Measurements from ENCODE around the gene CCDC190. TPM values are rescaled to one million over a fixed set of nuclear protein-coding genes. Genes with fewer than 3 reads are reported as not detected.

The CCDC190 gene
- total RNA-seq, 1 experiment from 2014 or later, result not detected

DNA sequence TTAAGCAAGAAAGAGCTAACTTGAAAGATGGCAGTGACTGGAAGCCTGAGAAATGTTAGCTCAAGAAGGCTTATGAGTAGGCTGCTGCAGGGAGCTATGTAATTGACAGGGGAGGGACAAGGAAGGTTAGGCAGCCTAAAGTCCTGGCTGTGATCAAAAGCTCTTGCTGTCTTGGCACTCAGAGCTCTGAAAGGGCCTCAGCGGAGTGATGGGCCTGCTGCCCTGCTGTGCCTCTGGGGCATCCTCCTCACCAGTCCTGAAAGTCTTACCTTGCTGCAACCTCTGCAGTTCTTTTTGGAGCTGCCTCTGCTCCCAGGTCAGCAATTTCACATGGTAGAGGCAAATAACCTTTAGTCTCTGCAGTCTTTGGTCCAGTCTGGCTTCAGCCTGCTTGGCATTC is 1.8 kb downstream of the CCDC190 start:
- no TSS peak for BruUV-seq (replicated peaks)
- no peak for TF ChIP-seq CBX3 (IDR thresholded peaks at IDR 0.05; ENCODE audit: low read depth)
- TF ChIP-seq JUND (IDR thresholded peaks at IDR 0.05), result no peak
- TF ChIP-seq, protein P1, sequence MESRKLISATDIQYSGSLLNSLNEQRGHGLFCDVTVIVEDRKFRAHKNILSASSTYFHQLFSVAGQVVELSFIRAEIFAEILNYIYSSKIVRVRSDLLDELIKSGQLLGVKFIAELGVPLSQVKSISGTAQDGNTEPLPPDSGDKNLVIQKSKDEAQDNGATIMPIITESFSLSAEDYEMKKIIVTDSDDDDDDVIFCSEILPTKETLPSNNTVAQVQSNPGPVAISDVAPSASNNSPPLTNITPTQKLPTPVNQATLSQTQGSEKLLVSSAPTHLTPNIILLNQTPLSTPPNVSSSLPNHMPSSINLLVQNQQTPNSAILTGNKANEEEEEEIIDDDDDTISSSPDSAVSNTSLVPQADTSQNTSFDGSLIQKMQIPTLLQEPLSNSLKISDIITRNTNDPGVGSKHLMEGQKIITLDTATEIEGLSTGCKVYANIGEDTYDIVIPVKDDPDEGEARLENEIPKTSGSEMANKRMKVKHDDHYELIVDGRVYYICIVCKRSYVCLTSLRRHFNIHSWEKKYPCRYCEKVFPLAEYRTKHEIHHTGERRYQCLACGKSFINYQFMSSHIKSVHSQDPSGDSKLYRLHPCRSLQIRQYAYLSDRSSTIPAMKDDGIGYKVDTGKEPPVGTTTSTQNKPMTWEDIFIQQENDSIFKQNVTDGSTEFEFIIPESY (IDR thresholded peaks at IDR 0.05; ENCODE audit: extremely low read depth, insufficient replicate concordance, low read length), result no peak
- TF ChIP-seq, protein P2, sequence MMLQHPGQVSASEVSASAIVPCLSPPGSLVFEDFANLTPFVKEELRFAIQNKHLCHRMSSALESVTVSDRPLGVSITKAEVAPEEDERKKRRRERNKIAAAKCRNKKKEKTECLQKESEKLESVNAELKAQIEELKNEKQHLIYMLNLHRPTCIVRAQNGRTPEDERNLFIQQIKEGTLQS (IDR thresholded peaks at IDR 0.05), result no peak
- TF ChIP-seq POLR2A (IDR thresholded peaks at IDR 0.05; ENCODE audit: borderline replicate concordance, extremely low read depth, insufficient read depth, insufficient read length), result no peak
- Histone ChIP-seq H3K9me2 (ENCODE audit: insufficient read depth) (no peaks in the 10 kb centered on the region), H3K27me3 (ENCODE audit: insufficient read depth, low read length) (no peaks in the 10 kb centered on the region), H3K9ac (ENCODE audit: low read length) (no peak overlapping the region), H4K20me1 (ENCODE audit: insufficient read depth) (no peaks in the 10 kb centered on the region), H3K9me3 (ENCODE audit: control insufficient read depth in 1 of 2, insufficient read depth in 1 of 2, low read depth in 1 of 2, low read length in 2 of 2) (no peaks in the 10 kb centered on the region), H2AFZ (ENCODE audit: low read depth, low read length, poor library complexity, severe bottlenecking) (no peak overlapping the region), H3K27ac (ENCODE audit: low read depth, low read length) (no peak overlapping the region), H3K4me1 (ENCODE audit: control insufficient read depth in 1 of 2, insufficient read depth in 2 of 2, low read length in 2 of 2) (peaks cover 16 to 26% of the 10 kb centered on the region in 2 experiments), H3K36me3 (ENCODE audit: control insufficient read depth in 1 of 2, insufficient read depth in 2 of 2, low read length in 2 of 2) (no peaks in the 10 kb centered on the region), H3K4me2 (ENCODE audit: low read length) (no peak overlapping the region), H3K4me3 (replicated peaks in 1 of 2; ENCODE audit: low read depth in 1 of 2, low read length in 2 of 2) (no peak overlapping the region), H3K79me2 (ENCODE audit: insufficient read depth, low read length) (no peaks in the 10 kb centered on the region)
- DNase-seq (ENCODE audit: low read depth, low spot score) (no peak), ATAC-seq (no peak)
- ChIA-PET CTCF (interaction anchor here (1.6 kb wide), 1 partner anchor 11 kb away, joined by 4 read pairs; no protein-coding TSS in a partner anchor), POLR2A (no interaction called here), RAD21 (ENCODE audit: low non-redundant PET in 1 of 2, low total read pairs in 2 of 2, uncharacterized antibody in 2 of 2, unreplicated experiment in 2 of 2) (no interaction called here)
- intact Hi-C loops (cut with micrococcal nuclease), result no loop called here

- Histone ChIP-seq H3K36me3 (ENCODE audit: control insufficient read depth in 1 of 2, insufficient read depth in 2 of 2, low read length in 2 of 2) (no peaks in the 10 kb centered on the region), H3K79me2 (ENCODE audit: insufficient read depth, low read length) (no peaks in the 10 kb centered on the region), H3K9ac (ENCODE audit: low read length) (no peak overlapping the region), H3K4me2 (ENCODE audit: low read length) (no peak overlapping the region), H3K4me1 (ENCODE audit: control insufficient read depth in 1 of 2, insufficient read depth in 2 of 2, low read length in 2 of 2) (peaks cover 16 to 26% of the 10 kb centered on the region in 2 experiments), H3K27ac (ENCODE audit: low read depth, low read length) (no peak overlapping the region), H3K9me3 (ENCODE audit: control insufficient read depth in 1 of 2, insufficient read depth in 1 of 2, low read depth in 1 of 2, low read length in 2 of 2) (no peaks in the 10 kb centered on the region), H3K9me2 (ENCODE audit: insufficient read depth) (no peaks in the 10 kb centered on the region), H2AFZ (ENCODE audit: low read depth, low read length, poor library complexity, severe bottlenecking) (no peak overlapping the region), H3K27me3 (ENCODE audit: insufficient read depth, low read length) (no peaks in the 10 kb centered on the region), H4K20me1 (ENCODE audit: insufficient read depth) (no peaks in the 10 kb centered on the region), H3K4me3 (replicated peaks in 1 of 2; ENCODE audit: low read depth in 1 of 2, low read length in 2 of 2) (no peak overlapping the region)
- ChIA-PET CTCF (interaction anchor here (1.6 to 1.8 kb wide), 2 partner anchors 10 to 21 kb away, joined by 4 read pairs; no protein-coding TSS in a partner anchor), POLR2A (no interaction called here), RAD21 (ENCODE audit: low non-redundant PET in 1 of 2, low total read pairs in 2 of 2, uncharacterized antibody in 2 of 2, unreplicated experiment in 2 of 2) (no interaction called here)
- intact Hi-C loops (cut with micrococcal nuclease), result no loop called here
- ATAC-seq, result no peak
- no peak for DNase-seq (ENCODE audit: low read depth, low spot score)
- no TSS peak for BruUV-seq (replicated peaks)
- no peak for TF ChIP-seq ZNF274 (IDR thresholded peaks at IDR 0.05; ENCODE audit: low read depth, low read length)
- no peak for TF ChIP-seq FOSL1 (IDR thresholded peaks at IDR 0.05; ENCODE audit: low read depth)
- no peak for TF ChIP-seq JUND (IDR thresholded peaks at IDR 0.05)
- TF ChIP-seq, protein P1 (IDR thresholded peaks at IDR 0.05; ENCODE audit: extremely low read depth, insufficient replicate concordance, low read length), result no peak
- TF ChIP-seq POLR2AphosphoS5 (IDR thresholded peaks at IDR 0.05; ENCODE audit: low read depth, low read length), result no peak
- no peak for TF ChIP-seq SRF (IDR thresholded peaks at IDR 0.05; ENCODE audit: low read depth)
- TF ChIP-seq YY1 (IDR thresholded peaks at IDR 0.05; ENCODE audit: extremely low read depth, insufficient replicate concordance, low read depth, low read length), result no peak
- no peak for TF ChIP-seq REST (IDR thresholded peaks at IDR 0.05; ENCODE audit: low read depth)
- TF ChIP-seq ELF1 (IDR thresholded peaks at IDR 0.05; ENCODE audit: borderline replicate concordance, low read depth), result no peak
- TF ChIP-seq CEBPB (IDR thresholded peaks at IDR 0.05; ENCODE audit: low read depth), result no peak
Observed at GRCh38 chr1:162857850-162858249, 3.1 kb downstream of the CCDC190 start.

Data from HCT116 (cell line).